HG03066 (cell line): ENCODE data around the gene ADAM10.

Source experiments
- ATAC-seq: cut with Tn5 transposase; IDR thresholded peaks from one replicate; pipeline ENCODE4 v1.9.1; 2021; ENCODE audit warnings: low read depth; ENCODE audit not compliant: unreplicated experiment

Gene ADAM10

DNA sequence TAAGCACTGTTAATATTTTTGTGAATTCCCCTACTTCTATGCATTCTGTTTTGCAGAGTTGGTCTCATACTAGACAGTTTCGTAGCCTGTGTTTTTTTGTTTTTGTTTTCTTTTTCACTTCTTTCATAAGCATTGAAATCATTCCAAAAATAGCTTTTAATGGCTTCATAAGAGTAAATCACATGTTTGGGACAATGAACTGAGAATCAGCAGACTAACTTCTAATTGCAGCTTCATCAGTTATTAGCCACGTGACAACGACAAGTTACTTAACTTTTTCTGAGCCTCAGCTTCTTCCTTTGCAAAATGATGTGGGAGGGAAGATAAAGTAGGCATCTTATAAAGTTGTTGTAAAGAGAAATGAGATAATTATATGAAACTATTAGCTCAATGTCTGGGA, 193.0 kb downstream of the ADAM10 start:
- no peak for ATAC-seq

DNA sequence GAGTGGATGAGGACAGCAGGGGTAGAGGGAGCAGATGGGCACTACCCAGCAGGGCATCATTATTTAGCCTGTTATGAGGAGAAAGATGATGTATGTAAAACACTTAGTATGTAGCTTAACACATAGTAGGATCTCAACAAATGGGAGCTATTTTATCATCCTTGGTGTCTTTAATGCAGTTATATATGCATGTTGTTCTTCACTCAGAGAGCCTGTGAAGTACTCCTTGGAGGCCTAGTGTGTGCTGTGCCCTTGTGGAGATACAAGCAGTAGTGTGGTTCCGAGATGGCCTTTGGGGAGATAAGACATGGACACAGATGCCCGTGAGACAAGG, 193.5 kb downstream of the ADAM10 start:
- no peak for ATAC-seq

DNA sequence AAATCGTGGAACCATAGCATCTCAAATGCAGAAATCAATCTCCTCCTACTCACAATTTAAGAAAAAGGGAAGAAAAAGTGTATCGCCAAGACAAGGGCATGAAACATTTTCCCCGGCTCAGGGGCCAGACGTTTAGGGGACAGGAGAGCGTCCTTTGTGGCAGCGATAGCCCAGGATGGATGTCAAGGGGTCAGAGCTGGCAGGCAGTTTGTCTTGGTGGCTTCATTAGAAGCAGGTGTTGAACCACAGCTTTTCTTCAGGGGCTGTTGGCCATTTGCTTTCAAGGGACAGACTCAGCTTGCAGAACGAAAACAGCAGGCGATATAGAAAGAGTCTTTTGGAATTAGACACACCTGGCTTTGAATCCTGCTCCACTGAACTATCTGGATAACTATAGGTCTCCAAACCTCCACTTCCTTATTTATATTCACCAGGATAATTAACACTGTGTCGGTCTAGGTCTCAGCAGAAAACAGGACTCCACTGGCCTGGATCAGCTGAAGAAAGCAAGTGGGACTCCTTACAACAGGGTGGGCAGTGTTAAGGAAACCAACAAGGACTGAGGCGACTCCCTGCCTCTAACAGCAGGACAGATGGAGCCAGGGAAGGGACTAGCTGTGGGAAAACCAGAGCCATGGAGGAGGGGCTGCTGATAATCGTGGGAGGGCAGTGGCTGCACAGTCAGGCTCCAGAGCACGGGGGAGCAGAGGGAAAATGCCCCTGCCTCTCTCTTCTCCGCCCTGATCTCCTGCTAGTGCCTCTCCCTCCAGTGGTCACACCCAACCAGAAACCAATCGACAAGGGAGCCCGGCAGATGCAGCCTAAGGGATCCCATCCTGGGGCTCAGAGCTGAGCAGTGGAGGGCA, 194.1 kb downstream of the ADAM10 start:
- no peak for ATAC-seq

DNA sequence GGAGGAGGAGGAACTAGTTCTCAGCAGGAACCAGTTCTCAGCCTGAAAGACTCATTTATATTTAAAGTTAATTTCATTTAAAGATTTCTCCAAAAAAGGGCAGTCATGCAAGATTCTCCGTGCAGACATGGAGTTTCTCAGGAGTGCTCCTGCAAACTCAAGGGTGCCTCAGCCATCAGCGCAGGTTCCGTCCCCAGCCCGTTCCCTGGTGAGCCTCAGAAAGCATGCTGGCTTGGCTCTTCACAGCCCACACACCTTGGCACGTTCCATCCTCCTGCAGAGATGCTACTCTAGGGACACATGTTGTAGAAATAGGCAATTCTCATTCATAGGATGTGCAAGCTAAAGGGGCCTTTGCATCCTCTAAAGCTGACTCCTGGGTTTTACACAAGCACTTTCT, 194.7 kb downstream of the ADAM10 start:
- ATAC-seq, result no peak

DNA sequence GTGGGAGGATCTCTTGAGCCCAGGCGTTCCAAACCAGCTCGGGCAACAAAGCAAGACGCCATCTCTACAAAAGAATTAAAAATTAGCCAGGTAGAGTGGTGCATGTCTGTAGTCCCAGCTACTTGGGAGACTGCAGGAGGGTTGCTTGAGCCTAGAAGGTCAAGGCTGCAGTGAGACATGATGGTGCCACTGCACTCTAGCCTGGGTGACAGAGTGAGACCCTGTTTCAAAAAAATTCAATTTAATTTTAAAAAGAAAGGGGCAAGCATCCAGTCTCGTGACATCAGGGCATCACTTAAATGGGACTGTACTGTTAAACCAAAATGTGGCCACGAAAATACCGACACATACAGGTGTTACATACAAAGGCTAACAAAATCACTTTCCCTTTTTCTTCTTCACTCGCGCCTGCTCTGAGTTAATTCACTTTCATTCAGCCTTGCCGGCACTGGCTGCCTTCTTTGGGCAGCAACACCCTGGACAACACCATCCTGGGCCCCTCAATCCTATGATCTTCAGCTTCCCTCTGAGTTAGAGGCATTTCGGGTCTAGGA, 196.1 kb downstream of the ADAM10 start:
- no peak for ATAC-seq

DNA sequence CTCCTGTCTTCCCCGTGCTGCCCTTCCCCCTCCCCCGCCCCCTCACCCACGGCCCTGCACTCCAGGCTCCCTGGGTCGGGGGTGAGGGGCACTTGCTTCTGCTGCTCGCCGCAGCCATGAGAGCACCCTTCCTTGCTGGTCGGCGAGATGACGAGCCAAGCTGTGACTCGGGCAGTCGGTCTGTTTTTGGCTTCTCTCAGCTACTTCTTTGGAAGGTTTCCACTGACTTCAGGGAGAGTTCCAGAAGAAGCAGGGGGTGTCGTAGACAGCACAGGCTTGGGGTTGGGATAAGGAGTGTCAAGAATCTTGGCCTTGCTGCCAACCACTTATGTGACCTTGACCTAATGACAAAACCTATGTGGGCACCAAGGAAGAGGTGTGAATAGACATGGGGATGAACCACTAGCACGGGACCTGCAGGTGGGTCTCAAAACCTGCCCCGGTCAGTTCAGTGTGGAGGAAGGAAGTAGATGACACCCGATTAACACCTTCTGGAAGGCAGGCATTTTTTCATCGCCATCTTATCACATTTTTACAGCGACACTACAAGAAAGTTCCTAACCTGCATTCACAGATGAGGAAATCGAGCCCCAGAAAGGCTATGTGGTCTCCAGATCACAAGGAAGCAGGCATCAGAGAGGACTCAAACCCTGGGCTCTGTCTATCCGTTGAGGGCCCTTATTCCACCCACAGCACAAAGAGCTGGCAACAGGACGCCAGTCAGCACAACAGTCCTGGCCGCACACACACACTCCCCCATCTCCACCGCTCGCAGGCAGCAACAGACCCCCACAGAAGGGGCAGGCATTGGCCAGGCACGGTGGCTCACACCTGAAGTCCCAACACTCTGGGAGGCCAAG, 196.8 kb downstream of the ADAM10 start:
- no peak for ATAC-seq

DNA sequence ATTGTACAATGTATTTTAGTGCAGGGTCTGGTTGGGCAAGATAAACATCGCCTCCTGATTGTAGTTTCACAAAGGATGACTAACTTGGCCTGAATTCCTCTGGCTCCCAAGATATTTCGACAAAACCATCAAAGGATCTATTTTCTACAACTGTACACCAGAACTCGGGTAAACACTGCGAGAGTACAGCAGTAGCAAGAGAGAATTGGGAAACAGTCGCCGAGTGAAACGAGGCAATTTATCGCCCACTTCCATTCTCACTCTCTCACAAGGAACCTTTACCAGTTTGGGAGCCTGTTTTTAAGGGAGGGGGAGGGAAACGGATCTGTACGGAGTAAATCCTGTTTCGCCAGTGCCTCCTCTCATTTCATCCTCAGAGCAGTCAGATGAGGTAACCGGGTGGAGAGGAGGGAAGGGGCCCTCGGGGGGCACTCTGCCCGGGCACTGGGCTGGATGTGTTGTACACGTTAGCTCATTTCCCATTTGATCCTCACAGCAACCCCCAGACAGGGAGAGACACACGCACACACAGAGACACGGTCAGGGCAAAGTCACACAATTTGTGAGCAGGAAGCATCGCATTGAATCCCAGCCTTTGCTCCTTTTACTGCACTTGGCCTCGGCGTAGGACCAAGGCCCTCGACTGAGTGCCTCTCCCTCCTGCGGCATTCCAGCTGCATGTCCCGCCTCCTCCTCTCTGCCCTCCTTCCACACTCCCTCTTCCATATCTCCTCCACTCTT, 197.6 kb downstream of the ADAM10 start:
- no peak for ATAC-seq

DNA sequence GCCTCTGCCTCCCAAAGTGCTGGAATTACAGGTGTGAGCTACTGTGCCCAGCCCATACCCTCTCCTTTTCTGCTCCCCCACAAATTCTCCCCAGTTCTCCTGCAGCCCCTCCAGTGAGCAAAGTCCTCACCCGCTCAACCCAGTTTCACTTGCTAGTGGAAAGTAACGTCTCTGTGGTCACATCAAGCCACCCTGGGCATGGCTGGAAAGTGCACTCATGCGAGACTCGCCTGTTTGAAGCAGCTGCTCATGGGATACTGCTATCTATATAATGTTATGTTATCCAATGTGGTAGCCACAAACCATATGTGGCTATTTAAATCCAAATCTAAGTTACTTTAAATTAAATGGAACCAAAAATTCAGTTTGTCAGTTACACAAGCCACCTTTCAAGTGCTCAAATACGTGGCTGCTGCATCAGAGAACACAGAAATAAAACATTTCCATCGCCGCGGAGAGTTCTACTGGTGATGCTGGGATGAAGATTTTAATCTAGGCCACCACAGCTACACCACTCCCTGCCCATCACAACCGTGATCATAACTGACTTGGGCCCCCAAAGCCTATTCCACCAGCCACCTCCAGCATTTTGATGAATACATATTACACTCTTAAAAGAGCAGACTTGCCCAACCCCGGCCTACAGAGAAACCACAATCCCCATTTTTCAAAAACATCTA, 198.3 kb downstream of the ADAM10 start:
- ATAC-seq, result no peak

DNA sequence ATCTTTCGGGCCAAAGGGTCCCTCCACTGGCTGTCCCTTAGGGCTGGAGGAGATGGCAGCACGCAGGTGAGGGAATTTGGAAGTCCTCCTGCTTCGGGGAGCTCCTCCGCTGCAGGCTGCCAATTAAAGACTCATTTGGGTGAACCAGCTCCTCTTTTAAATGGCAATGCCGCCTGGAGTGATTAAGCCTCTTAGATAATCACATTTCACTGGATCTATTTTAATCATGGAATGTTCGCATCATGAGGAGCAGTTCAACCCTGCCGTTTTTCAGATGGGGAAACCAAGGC, 199.8 kb downstream of the ADAM10 start:
- ATAC-seq, result no peak

DNA sequence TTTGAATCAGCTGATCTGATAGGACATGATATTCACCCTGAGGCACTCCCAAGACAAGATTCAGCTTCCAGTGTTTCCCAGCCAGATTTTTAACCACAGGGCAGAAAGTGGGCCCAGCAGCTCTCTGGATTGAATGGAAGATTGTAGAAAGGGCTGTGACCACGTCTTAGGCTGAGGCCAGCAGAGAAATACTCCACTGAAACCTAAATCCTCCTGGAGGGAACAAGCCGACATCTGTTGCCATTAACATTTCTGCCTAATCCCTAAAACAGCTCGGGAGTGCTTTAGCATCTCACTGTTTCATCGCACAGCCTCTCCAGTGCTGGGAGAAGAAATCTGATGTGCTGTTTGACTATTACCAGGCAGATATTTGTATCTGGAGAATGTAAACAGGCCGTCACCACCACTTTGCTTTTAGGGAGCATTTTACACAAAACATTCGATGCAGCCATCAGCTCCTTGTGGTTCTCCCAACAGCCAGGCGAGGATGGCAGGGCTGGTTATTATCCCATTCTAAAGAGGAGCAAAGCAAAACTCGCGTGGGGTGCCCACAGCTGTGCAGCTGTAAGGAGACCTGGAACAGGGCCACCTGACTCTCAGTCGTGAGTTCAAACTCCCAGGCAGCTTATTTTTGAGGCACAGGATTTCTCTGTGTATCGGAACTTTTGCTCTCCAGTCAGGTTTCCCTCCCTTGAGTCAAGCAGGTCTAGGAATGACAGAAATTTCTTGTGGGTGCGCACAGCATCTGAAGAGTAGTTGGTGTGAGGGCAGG, 200.3 kb downstream of the ADAM10 start:
- ATAC-seq, result no peak

DNA sequence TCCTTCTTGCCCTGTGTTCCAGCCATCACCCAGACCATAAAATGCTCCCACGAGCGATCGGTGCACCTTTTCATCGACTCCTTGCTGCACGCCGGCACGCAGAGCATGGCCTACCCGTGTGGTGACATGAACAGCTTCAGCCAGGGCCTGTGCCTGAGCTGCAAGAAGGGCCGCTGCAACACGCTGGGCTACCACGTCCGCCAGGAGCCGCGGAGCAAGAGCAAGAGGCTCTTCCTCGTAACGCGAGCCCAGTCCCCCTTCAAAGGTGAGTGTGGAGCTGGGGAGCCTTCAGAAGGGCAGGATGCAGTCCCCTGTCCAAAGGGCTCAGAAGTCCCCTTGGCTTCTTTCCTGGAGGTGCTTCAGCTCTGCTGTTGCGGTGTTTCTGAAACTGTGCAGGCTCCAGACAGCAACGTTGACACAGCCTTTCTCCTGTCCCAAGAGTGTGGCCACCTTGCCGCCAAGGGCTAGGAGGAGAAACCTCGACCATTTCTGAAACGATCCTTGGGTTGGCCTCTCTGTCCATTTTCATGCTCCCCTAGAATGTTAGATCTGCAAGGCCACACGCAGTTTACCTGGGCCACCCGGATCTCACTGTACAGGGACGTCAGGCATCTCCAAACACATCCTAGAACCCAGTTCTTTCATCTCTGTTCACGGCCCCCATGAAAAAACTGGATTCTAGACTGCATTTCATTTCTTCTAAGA, 201.0 kb downstream of the ADAM10 start:
- ATAC-seq, result no peak

DNA sequence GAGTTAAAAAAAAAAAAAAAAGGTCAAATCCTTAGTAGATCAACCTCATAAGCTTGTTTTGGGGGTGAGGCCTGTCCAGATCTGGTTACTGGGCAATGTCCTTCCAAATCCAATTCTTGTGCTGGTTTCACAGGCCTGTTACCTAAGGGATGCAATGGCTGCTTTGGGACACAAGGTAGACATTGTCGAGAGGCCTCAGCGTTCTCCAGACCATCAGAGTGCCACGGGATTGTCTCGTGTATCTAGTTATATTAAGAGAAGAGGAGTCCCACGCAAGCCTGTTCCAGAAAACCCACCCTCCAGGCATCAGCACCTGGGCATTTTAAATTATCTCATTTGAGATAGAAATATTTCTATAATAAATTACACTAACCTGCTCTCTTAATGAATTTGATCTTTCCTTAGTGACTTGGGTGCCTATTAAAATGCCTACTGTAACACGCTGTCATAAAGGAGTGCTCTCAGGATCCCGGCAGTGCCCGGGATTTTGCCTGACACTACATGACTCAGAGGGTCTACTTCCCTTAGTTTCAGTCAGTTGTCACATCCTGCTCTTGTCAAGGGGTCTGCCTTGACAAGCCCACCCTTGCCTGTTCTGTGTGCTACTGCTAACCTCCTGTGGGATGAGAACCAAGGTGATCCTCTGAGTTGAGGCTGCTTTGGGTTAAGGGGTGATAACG, 201.7 kb downstream of the ADAM10 start:
- ATAC-seq, result no peak

DNA sequence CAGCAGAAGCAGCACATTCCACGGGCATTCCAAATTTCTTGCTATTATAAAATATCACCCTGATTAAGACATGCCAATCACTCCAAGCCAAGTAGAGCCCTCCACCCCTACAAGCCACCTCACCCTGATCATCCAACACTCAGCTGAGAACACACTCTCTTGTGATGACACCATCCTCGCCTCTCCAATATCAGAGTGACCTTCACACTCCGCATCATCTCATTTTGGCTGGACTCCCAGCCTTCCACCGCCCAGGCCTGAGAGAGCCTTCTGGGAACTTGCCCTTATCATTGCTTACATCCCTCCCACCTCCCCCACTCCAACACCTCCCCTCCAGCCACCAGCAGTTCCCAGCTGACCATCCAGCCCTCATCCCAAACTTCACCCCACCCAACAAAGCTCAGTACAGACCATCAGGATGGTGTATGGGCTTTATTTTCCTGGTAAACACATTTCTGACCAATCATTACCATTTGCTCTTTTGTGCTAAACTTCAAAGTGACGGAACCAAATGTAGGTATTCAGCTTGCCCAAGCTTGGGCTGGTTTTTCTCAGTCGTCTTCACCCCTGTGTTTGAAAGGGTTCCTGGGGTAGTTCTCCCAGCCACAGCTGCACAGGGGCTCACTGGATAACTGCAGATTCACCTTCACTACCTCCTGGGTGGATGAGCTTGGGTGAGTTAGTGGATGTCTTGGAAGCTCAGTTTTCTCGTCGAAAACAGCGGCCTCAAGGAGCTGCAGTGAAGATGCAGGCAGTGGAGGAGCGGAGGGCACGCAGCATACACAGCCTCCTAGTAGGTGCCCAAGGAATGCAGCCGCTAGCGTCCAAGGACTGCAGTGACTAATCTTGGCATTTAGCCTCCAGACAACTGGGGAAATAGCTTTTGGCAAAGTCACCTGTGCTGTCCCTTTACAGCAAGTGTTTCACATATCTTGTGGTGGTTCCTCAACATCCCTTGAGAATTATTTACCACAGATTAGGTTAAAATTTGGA, 202.6 kb downstream of the ADAM10 start:
- ATAC-seq, result no peak

DNA sequence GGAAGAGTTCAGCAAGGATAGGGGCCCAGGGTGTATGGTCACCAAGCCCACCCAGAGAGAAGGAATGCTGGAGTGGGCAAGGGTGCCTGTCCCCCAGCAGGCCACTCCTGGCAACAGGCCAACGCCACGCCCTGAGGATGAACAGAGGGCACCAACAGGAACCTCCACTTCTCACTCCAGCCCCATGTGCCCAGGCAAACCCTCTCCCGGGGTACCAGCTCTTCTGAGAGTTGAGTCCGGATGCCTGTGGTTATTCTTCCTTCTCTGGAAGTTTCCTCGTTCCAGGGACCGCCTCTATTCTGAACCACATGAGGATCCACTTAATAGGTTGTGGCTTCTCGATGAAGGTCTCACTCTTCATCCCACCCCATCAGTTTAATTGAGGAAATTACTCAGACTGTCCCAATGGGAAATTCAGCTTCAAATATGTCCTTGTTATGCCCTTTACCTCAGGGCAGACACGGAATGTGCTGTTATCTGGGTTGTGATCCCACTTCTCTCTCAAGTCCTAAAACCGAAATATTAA, 203.4 kb downstream of the ADAM10 start:
- ATAC-seq, result no peak

DNA sequence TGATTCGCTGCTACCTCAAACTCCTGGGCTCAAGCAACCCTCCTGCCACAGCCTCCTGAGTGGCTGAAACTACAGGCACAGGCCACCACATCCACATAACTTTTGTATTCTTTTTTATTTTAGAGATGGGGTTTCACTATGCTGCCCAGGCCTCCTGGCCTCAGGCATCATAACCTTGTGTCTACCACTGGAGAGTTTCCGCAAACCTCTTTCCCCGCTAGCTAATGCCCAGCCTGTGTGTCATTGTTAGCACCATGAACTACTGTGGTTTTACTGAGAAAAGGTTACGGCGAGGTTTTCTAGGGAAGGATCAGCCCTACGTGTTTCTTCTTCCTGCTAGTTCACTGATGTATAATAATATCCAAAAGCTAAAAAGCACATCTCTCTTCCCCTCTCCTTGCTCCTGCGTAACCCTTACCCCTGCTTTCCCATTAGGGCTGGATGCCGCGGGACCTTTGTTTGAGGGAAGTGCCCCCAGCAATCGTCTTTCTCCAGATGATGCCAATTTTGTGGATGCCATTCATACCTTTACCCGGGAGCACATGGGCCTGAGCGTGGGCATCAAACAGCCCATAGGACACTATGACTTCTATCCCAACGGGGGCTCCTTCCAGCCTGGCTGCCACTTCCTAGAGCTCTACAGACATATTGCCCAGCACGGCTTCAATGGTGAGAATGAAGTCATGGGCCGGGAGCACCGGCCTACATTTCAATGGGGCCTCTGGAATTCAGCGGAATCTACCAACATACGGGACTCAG, 204.0 kb downstream of the ADAM10 start:
- no peak for ATAC-seq

DNA sequence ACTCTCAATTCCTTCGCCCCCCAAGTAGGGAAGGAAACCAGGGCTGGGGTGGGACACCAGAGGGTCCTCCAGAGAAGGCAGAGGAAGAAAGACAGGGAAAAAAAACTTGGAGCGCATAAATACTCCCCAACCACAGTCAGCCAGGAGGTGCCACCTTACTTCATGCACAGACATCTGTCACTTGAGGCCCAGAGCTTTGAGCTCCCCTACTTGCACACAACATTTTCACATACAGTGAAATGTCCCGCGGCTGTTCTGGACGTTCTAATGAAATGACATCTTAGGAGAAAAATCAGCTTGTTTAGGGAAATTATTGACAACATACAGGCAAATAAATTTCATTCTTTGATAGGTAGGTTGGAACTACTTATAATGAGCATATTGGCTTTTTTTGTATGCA, 204.8 kb downstream of the ADAM10 start:
- no peak for ATAC-seq
